Measurements from ENCODE around the gene AKIRIN1.

DNA sequence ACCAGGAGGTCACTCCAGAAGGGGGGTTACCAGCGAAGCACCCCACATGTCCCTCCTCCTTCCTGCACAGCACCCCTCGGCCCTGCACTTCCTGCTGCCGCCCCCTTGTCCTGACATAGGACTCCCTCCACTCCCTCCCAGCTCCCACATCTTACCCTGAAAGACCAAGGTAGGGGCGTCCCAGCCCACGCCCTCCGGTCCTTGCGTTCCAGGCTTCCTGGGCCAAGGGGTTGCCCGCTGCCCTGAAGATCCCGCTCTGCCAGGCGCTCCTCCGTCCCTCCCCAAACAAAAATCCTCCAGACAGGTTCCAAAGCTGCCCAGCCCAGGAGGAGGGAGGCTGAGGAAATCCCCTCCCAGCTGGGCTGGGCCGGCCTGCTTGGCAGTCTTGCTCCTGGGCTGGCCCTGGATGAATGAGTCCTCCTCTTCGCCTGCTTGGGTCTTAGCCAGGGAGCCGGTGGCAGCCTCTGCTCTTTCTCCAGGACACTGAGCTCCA is 49.5 kb upstream of the AKIRIN1 start, which contains the start of gene RHBDL2:
- TF ChIP-seq, protein P1, sequence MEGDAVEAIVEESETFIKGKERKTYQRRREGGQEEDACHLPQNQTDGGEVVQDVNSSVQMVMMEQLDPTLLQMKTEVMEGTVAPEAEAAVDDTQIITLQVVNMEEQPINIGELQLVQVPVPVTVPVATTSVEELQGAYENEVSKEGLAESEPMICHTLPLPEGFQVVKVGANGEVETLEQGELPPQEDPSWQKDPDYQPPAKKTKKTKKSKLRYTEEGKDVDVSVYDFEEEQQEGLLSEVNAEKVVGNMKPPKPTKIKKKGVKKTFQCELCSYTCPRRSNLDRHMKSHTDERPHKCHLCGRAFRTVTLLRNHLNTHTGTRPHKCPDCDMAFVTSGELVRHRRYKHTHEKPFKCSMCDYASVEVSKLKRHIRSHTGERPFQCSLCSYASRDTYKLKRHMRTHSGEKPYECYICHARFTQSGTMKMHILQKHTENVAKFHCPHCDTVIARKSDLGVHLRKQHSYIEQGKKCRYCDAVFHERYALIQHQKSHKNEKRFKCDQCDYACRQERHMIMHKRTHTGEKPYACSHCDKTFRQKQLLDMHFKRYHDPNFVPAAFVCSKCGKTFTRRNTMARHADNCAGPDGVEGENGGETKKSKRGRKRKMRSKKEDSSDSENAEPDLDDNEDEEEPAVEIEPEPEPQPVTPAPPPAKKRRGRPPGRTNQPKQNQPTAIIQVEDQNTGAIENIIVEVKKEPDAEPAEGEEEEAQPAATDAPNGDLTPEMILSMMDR (IDR thresholded peaks at IDR 0.05) = no peak
- TF ChIP-seq POLR2A (IDR thresholded peaks at IDR 0.05) = no peak

Measured in tibial nerve (tissue), 3 donors.